Transverse colon (tissue), 3 donors: ENCODE data around the gene LARP6.

Experiments
- CTCF ChIP-seq, 5 experiments: fragments of 200-600 bp in 3 of 5; fragments of 450-650 bp in 2 of 5; sonication (generic) in 3 of 5; IDR thresholded peaks; 1 replicate in 2 of 5; 2 replicates in 3 of 5; pipeline ENCODE4 v1.5.1; 2016 to 2017; ENCODE audit warnings: antibody characterized with exemption in 5 of 5, inconsistent platforms in 3 of 5, mild to moderate bottlenecking in 2 of 5, moderate library complexity in 1 of 5
- EP300 ChIP-seq: sonication (generic); formaldehyde crosslinking; IDR thresholded peaks from one replicate; pipeline ENCODE4 v1.6.1; 2017; ENCODE audit warnings: antibody characterized with exemption, low read depth
- POLR2A ChIP-seq: fragments of 450-650 bp; IDR thresholded peaks from one replicate; pipeline ENCODE4 v1.6.1; 2016; ENCODE audit warnings: antibody characterized with exemption, mild to moderate bottlenecking, moderate library complexity

GRCh38 chr15:70855764-70856163, 1.8 kb upstream of the LARP6 start:
- TF ChIP-seq CTCF (IDR thresholded peaks at IDR 0.05), result no peak
- TF ChIP-seq EP300, result no peak
- TF ChIP-seq POLR2A, result no peak
